Testis (tissue), 2 donors: Measurements from ENCODE around the gene MYOD1.

Experiments used
- CTCF ChIP-seq, 3 experiments: fragments of 450-650 bp in 2 of 3; fragments of 200-600 bp in 1 of 3; sonication (generic) in 1 of 3; IDR thresholded peaks; one replicate each; pipeline ENCODE4 v1.5.1; 2016 to 2019; ENCODE audit warnings: antibody characterized with exemption in 3 of 3, mild to moderate bottlenecking in 2 of 3, moderate library complexity in 1 of 3
- POLR2A ChIP-seq: fragments of 450-650 bp; IDR thresholded peaks from one replicate; pipeline ENCODE4 v1.6.1; 2017; ENCODE audit warnings: antibody characterized with exemption, mild to moderate bottlenecking, moderate library complexity

GRCh38 chr11:17755891-17756290, 36.5 kb downstream of the MYOD1 start:
- no peak for TF ChIP-seq CTCF (IDR thresholded peaks at IDR 0.05)
- TF ChIP-seq POLR2A = no peak
